ENCODE results near the gene CADPS. TPM values are rescaled to one million over a fixed set of nuclear protein-coding genes. Genes with fewer than 3 reads are reported as not detected.

The CADPS gene
- total RNA-seq, 1 donor from 2014 or later: 1.3 TPM

DNA sequence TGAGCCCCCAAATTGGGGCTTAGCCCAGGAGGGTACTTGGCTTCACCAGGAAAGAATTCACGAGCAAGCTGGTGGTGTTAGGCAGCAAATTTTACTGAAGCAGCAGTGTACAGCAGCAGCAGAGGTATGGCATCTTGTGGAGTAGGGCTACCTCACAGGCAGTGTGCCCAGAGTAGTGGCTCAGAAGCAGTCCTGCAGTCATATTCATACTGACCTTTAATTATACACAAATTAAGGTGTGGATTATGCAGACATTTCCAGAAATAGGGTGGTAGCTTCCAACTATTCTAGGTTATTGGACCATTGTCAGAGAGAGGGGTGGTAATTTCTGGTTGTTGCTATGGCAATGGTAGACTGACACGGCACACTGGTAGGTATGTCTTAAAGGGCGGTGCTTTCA is 20.7 kb upstream of the CADPS start:
- TF ChIP-seq, protein P1, sequence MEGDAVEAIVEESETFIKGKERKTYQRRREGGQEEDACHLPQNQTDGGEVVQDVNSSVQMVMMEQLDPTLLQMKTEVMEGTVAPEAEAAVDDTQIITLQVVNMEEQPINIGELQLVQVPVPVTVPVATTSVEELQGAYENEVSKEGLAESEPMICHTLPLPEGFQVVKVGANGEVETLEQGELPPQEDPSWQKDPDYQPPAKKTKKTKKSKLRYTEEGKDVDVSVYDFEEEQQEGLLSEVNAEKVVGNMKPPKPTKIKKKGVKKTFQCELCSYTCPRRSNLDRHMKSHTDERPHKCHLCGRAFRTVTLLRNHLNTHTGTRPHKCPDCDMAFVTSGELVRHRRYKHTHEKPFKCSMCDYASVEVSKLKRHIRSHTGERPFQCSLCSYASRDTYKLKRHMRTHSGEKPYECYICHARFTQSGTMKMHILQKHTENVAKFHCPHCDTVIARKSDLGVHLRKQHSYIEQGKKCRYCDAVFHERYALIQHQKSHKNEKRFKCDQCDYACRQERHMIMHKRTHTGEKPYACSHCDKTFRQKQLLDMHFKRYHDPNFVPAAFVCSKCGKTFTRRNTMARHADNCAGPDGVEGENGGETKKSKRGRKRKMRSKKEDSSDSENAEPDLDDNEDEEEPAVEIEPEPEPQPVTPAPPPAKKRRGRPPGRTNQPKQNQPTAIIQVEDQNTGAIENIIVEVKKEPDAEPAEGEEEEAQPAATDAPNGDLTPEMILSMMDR (IDR thresholded peaks at IDR 0.05; ENCODE audit: insufficient read depth, low read length, severe bottlenecking): no peak
- FAIRE-seq (no peak), DNase-seq (ENCODE audit: low read depth) (no peak)
- H3K4me3 ChIP-seq (ENCODE audit: low read depth, low read length): no peak overlapping the region
- no peaks in the 10 kb centered on the region for H3K36me3 ChIP-seq (ENCODE audit: control insufficient read depth, insufficient read depth, low read length)
- H3K27me3 ChIP-seq (ENCODE audit: control insufficient read depth, insufficient read depth, low read length): no peaks in the 10 kb centered on the region

DNA sequence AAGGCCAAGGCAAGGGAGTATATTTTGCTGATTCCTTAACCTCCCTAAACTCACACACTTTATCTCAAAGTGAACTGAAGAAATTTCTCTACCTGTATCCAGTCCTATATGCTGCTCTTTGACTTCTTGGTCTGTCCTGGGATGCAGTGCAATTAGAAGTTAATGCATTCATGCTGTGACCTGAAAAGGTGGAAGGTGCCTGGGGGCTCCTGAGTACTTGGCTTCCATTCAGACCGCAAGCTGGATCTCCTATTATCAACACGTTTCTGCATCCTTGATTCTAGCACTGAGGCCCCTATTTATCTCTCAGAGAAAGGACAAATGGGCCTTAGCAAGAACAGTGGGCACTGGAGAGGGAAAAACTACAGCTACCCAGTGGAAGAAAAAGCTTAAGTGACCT is 17.7 kb upstream of the CADPS start:
- FAIRE-seq: no peak
- TF ChIP-seq, protein P1 (IDR thresholded peaks at IDR 0.05; ENCODE audit: insufficient read depth, low read length, severe bottlenecking): no peak
- no peaks in the 10 kb centered on the region for H3K27me3 ChIP-seq (ENCODE audit: control insufficient read depth, insufficient read depth, low read length)
- H3K36me3 ChIP-seq (ENCODE audit: control insufficient read depth, insufficient read depth, low read length): no peaks in the 10 kb centered on the region
- H3K4me3 ChIP-seq (ENCODE audit: low read depth, low read length): no peak overlapping the region
- DNase-seq (ENCODE audit: low read depth): no peak

DNA sequence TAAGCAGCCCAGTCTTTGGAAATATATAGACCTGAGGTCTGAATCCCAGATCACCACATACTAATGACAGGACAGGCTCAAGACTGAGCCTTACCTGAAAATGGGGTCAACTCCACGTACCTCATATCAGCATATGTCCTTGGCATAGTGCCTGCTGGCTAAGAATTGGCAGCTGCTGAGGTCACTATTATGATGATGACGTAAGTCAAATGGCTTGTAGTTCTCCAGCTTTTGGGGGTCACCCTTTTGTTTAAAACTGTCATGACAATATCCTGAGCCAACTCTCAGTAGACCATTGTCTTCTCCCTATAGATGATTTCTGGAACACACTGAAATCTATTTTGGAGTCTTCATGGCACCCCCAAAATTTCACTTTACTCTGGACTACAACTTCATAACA is 16.8 kb upstream of the CADPS start:
- no peak for FAIRE-seq
- H3K36me3 ChIP-seq (ENCODE audit: control insufficient read depth, insufficient read depth, low read length): no peaks in the 10 kb centered on the region
- H3K27me3 ChIP-seq (ENCODE audit: control insufficient read depth, insufficient read depth, low read length): no peaks in the 10 kb centered on the region
- H3K4me3 ChIP-seq (ENCODE audit: low read depth, low read length): no peak overlapping the region
- TF ChIP-seq, protein P1 (IDR thresholded peaks at IDR 0.05; ENCODE audit: insufficient read depth, low read length, severe bottlenecking): no peak
- no peak for DNase-seq (ENCODE audit: low read depth)

DNA sequence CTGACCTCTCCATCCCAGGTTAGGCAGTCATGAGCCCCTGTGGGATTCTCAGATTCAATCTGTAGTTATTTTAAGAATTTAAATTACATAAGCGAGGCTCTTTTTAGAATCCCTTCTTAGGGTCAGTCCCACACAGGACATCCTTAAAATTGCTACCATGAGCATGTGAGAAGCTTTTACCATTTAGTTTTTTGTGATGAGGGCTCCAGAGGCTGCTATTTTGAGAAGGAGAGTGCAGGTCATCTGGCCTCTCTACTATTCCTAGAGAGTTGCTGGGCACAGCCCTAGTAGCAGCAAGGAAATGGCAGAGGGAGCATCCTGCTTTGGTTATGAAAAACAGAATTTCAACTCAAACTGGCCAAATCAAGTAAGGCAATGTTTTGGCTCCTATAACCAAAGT is 13.6 kb upstream of the CADPS start:
- Histone ChIP-seq H3K36me3 (ENCODE audit: control insufficient read depth, insufficient read depth, low read length) (no peaks in the 10 kb centered on the region), H3K4me3 (ENCODE audit: low read depth, low read length) (no peak overlapping the region), H3K27me3 (ENCODE audit: control insufficient read depth, insufficient read depth, low read length) (no peaks in the 10 kb centered on the region)
- TF ChIP-seq, protein P1 (IDR thresholded peaks at IDR 0.05; ENCODE audit: insufficient read depth, low read length, severe bottlenecking): no peak
- no peak for DNase-seq (ENCODE audit: low read depth)
- FAIRE-seq: no peak

DNA sequence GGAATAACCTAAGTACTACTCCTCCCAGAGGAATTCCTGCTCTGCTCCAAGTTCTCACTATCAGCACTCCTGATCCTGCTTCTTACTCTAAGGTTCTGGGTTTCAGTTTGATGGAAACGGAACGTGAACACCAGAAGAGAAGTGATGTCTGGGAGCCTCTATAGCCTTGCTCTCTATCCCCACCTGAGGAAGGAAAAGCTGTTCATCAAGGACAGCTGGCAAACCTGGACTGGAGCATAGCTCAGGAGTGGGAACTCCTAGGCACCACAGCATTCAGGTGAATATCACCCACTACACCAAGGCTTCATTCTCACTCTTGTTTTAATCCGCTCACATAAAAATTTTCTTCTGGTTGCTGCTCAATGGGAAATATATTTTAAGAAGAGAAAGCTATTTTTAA is 13.0 kb upstream of the CADPS start:
- FAIRE-seq (no peak), DNase-seq (ENCODE audit: low read depth) (no peak)
- TF ChIP-seq, protein P1 (IDR thresholded peaks at IDR 0.05; ENCODE audit: insufficient read depth, low read length, severe bottlenecking): no peak
- H3K27me3 ChIP-seq (ENCODE audit: control insufficient read depth, insufficient read depth, low read length): no peaks in the 10 kb centered on the region
- H3K36me3 ChIP-seq (ENCODE audit: control insufficient read depth, insufficient read depth, low read length): no peaks in the 10 kb centered on the region
- no peak overlapping the region for H3K4me3 ChIP-seq (ENCODE audit: low read depth, low read length)

DNA sequence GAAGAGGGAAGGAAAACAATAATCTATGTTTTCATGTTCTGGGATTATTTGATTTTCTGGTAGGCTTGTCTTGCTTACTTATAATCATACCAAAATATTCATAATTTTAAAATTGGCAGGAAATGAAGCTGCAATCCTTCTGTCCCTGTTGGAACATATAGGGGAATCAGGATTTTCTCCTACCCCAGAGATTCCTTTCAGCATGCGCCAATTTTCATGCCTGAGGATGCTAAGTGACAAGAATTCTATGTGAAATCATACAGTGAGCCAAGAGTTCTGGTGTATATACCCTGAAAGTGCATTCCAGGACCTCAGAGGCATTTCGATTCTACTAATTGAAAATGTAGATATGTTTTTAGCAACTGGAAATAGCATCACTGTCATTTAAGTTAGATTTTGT is 9.9 kb upstream of the CADPS start:
- no peak for FAIRE-seq

More for the DNA sequence above, 9.9 kb upstream of the CADPS start:
- Histone ChIP-seq H3K36me3 (ENCODE audit: control insufficient read depth, insufficient read depth, low read length) (no peaks in the 10 kb centered on the region), H3K4me3 (ENCODE audit: low read depth, low read length) (no peak overlapping the region), H3K27me3 (ENCODE audit: control insufficient read depth, insufficient read depth, low read length) (no peaks in the 10 kb centered on the region)
- no peak for DNase-seq (ENCODE audit: low read depth)
- TF ChIP-seq, protein P1 (IDR thresholded peaks at IDR 0.05; ENCODE audit: insufficient read depth, low read length, severe bottlenecking): no peak

Measured in bronchial epithelial cell (primary cell).